HG03135 (cell line): Measurements from ENCODE around the gene SYNRG.

ENCODE experiments used
- ATAC-seq: cut with Tn5 transposase; IDR thresholded peaks from one replicate; pipeline ENCODE4 v1.9.1; 2021; ENCODE audit warnings: mild to moderate bottlenecking, moderate library complexity; ENCODE audit not compliant: unreplicated experiment

The SYNRG gene

DNA sequence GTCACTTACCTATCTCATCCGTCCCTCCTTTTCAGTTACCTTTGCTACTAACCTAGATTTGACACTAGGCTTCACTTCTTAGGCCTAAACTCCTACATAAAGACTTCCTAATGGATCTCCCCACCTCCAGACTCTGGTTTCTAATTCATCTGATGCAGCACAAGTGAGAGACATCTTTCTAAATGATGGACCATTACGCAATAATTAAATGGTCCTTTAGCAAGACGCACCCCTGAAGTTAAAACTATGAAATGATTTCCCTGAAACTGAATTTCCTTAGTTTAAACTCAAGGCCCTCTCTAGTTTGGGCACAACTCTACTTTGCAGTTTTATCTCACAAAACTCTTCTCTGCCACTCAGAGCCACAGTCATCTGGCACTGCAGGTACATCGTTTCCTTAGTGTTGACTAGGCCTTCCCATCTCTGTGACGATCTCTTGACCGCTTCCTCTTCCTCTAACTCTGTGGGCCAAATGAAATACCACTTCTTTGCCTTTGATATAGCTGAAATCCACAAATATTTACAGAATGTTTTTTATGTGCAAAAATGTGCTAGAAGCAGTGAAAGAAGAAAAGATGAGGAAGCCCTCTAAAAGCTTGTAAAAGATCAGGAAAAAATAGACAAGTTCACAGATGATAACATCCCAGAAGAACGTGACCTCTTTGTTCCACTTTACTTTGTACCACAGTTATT lies 3.3 kb downstream of the SYNRG start:
- no peak for ATAC-seq

DNA sequence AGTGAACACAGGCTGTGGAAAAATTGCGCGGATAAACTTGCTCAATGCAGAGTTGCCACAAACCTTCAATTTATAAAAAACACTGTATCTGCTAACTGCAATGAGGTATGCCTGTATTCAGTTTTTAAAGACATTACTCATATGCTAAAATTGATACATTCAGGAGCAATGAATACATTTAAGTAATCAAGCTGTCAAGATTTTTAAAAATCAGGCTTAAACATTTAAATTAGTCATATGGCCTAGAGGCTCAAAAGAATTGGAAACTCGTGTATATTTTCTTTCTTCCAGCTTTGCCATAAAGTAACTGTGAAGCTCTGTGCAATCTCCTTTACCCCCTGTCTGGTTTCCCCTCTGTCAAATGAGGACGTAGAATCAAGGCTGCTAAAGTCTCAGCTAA lies 4.1 kb downstream of the SYNRG start:
- no peak for ATAC-seq

DNA sequence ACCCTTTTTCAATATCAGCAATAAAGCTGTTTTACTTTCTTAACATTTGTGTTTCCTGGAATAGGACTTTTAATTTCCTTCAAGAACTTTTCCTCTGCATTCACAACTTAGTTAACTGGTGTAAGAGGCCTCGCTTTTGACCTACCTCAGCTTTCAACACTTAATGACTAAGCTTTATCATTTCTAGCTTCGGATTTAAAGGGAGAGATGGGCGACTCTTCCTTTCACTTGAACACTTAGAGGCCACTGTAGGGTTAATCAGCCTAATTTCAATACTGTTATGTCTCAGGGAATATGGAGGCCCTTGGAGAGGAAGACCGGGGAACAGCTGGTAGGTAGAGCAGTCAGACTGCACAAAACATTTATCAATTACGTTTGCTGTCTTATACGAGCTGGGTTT lies 4.7 kb downstream of the SYNRG start:
- ATAC-seq: no peak

DNA sequence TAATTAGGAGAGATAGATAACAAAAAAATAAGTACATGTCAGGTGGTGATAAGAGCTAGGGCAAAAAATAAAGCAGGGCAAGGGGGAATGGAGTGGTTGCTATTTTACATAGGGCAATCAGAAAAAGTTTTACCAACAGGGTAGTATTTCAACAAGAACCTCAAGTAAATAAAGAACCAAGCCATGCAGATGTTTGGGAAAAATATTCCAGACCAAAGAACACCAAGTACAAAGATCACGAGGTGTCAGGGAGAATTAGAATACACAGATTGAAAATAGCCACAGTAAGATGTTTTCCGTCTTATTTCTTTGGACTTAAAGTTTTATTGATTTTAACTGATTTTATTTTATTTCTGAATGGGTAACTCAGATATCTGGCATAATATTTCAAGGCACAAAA lies 11.1 kb downstream of the SYNRG start:
- ATAC-seq: no peak

DNA sequence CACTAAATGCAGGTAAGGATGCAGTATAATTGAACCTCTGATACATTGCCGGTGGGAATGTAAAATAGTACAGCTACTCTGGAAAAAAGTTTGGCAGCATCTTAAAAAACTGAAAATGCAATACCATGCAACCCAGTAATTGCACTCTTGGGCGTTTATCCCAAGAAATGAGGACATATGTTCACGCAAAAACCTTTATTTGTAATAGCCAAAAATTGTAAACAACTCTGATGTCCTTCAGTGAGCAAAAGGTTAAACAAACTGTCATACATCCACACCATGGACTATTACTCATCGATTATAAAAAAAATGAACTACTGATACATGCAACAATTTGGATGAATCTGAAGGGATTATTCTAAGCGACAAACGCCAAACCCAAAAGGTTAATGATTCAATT lies 16.9 kb downstream of the SYNRG start:
- no peak for ATAC-seq

DNA sequence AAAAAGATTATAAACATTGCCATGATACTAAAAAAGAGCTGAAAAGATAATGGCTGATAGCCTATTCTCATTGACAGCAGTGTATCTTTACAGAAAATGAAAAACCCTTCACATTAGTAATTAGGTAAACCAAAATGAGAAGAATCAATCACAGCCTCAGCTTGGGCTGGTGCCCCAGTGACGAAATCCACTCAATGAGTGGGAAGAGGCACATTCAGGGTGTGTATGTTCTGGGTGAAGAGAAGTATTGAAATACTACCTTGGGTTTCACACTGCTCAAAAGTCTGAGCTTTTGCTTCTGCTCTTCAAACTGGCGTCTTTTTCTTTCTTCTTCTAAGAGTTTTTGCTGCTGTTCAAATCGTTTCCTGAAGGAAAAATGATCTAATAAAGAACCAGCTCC lies 24.2 kb downstream of the SYNRG start:
- ATAC-seq: no peak

DNA sequence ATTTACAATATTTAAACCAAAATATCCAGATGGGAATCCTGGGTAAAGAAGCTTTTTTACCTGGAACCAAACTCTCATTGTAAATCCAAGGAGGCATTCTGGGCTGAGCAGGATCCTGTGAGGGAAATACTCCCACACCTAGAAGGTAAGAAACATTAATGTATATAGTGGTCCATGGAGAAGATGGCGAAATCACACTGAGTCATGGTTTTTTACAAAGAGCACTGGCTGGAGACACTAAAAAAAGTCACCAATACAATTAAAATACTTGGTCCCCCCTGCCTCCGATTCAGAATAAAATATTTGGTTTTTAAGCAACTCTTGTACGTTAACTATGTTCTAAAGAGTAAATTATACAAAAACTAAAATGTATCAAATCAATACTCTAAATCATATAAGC lies 32.9 kb downstream of the SYNRG start:
- ATAC-seq: no peak

DNA sequence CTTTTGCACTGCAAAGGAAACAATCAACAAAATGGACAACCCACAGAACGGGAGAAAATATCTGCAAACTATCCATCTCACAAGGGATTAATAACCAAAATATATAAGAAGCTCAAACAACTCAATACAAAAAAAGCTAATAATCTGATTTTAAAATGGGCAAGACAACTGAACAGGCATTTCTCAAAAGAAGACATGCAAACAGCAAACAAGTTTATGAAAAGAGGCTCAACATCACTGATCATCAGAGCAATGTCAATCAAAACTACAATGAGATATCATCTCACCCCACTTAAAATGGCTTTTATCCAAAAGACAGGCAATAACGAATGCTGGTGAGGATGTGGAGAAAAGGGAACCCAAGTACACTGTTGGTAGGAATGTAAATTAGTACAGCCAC lies 34.8 kb downstream of the SYNRG start:
- ATAC-seq: no peak

DNA sequence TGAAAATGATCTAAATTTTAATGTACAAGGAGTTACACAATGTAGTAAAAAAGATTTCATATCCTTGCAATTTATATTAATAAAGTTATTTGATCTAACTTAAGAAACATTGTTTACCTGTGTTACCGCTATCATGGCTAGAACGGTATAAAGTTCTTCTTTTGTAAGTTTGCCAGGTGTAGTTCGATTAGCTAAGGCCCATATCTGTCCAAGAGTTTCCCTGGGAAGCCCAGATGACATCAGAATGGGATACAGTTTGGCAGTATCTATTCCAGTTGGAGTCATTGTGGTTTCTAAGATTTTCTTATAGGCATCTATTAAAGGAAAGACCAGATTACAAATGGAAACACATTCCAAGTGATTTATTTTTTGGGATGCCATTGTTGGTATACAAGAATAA lies 37.5 kb downstream of the SYNRG start:
- ATAC-seq: no peak

DNA sequence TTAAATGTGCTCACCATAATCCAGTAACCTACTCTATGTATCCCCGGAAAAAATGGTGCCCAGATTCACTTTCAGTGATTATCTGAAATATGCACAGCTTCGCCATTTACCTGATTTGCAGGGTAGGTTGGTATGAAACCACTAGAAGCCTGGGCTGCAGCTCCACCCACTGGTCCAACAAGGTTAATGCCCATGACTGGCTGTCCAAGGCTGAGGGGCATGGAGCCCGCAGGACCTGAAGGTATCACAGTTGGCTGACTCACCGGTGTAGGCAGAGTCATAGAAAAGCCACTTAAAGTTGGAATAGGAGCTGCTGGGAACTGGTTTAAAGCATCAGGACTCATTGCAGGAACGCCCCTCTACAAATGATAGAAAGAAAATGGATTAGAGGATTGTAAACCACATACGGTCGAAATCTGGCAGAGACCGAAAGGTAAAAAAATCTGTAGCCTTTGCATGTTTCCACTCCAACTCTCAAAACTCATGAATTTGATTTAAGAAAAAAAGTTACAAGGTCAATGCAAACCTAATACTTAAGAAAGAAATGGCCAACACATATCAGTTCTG lies 38.6 kb downstream of the SYNRG start:
- no peak for ATAC-seq

DNA sequence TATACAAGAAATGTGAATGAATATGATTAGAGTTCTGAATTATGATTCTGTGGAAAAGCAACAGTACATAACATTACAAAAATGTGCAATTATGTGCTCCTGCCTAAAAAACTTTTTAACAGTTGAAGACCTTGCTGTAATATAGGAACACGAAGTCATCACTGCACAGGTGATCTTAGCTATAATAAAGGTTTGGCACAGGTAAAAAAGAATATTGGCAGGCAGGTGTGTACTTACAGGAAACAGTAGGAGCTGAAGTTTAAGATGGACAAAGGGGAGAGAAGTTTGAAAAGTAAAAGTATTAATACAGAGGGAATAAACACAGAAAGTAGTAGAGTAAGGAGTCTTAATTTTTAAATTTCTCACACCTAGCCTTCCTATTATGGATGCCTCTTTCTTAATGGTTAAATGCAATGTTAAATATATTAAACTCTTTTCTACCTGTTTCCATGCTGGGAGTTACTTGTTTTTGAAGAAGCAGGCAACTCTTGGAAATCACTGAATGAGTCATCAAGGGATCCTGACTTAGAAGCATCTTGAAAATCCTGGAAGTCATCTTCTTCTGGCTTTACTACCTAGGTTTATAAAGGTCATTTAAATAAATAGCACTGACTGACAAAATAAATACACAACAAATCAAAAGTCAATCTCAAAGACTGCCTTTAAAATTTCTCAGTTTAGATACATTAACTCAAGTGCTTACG lies 40.7 kb downstream of the SYNRG start:
- ATAC-seq: no peak

DNA sequence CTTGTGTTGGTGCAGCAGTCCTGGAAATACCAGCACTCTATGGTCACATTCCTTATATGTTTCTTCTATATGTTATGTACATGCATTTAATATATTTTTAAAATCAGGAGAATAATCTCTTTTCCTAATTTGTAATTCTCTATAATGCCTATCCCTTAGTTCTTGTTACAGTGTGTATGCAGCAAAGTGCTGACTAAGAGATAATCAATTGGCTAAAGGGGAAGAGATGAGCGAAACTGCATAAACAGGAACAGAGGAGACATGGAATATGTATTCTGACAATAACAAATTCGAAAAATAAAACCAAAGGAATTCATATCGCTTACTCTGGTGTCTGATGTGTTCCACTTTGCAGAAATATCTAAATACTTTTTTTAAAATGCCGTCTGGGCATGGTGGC lies 41.7 kb downstream of the SYNRG start:
- no peak for ATAC-seq

DNA sequence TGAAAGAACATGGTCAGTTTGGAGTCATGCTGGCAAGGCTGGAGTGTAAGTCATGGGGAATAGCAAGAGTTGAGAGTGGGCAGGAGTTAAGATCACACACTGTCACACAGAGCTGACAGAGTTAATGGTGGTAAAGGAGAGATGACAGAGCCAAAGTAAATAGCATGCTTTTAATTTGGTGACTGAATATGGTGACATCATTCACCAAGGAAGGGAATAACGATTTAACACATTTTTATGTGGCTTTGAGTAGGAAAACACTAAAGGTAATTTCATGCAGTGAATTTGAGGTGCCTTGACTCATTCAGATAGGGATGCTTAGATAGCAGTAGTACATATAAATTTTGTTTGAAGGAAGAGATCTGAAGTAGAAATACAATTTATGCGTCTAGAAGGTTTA lies 42.1 kb downstream of the SYNRG start:
- ATAC-seq: no peak

DNA sequence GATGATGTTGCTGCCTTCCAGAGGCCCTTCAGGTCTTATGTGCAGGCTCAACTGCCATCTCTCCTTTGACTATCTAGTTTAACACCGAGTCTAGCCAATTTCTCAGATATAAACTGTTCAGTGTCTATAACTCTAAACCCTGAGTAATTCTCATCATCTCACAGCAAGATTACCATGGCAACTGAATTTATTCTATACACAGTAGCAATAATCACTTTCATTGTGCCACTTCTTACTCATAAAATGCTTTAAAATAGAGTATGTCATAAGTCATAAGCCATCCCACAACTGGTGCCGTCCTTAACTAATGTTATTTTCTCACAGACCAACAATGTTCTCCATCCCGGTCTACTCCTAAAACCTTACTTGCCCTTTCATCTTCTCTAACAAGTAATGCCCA lies 45.0 kb downstream of the SYNRG start:
- ATAC-seq: no peak

DNA sequence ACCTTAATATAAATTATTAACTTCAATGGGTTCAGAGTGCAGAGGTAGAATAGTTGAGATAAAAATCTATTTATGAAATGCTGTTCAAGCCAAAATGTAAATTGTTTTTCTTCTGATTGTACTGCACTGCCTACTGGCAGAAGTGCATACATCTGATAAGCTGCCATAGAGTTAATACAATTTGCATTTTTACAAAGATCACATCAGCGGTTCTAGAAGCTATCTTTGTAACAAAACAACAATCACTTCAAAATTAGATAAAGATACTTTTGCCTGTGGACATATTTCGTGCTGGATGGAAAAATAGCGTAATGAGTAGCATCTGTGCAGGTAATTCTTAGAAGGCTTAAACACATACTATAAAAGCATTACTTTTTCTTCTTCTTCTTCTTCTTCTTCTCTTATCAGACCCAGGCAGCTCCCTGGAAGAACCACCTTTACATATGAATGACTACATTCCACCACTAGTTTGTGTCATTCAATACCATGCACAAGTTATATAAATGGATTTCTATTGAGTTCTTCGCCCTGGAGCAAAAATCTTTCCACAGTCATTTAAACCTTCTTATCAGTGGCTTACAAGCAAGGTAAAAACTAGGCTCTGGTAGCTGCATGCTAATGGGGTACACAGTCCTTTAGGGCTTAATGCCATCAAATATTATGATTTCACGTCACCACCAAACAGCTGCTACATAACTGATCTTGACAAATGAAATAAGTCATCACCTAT lies 47.0 kb downstream of the SYNRG start:
- no peak for ATAC-seq

DNA sequence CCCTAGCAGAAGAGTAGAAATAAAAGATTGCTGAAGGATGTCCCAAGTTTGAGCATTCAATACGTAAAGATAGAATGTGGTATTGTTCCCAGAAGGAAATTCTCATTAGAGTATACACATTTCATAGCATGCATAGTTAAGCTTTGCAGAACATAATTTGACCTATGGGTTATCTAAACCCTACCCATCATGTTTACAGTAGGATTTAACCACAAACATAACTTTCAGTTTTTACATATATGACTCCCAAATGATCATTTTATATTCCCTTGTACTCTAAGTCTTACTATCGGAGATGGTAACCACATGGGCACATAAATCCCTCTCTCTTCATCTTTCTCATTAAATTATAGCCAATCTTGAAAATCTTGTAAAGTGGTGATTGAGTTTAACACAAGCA lies 50.9 kb downstream of the SYNRG start:
- no peak for ATAC-seq

DNA sequence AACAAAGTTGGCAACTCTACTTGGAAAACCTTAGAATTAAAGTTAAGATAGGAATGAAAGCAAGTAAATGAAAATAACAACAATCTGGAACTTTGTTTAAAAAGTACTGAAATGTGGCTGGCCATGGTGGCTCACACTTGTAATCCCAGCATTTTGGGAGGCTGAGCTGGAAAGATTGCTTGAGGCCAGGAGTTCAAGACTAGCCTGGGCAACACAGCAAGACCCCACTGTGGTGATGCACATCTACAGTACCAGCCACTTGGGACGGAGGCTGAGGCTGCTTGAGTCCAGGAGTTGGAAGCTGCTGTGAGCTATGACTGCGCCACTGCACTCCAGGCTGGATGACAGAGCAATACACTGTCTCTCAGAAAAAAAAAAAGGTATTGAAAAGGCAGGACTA lies 51.7 kb downstream of the SYNRG start:
- ATAC-seq: no peak

DNA sequence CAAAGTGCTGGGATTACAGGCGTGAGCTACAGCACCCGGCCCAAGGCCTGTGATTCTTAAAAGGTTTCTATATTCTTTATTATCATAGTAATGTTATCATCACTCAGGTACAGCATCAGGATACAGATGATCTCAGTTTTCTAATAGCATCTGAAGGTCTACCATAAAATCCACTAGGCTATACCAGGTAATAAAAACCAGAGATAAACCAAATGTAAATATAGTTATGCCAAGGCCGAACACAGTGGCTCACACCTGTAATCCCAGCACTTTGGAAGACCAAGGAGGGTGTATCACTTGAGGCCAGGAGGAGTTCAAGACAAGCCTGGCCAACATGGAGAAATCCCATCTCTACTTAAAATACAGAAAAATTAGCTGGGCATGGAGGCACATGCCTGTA lies 53.8 kb downstream of the SYNRG start:
- ATAC-seq: no peak

DNA sequence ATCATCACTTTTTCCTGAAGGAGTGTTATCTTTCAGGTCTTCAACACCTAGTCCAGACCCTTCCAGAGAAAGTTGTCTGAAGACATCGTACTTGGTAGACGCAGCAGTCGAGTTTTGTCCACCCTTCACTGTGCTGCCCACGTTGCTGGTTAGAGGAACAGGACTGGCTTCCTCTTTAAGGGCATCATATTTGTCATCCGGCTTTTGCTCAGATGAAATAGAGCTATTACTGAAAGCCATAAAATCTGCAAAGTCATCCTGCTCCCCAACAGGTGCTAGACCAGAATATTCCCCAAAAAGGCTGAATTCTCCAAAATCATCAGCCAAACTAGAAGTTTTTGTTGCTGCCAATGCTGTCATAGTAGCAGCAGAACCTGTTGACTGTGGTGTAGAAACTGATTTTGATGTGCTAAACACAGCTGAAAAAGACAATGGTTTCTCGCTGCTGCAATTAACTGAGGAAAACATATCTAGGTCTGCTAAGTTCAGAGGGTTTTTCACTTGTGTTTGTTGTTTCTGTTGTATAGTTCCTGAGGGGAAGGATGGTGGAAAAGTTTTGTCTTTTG lies 55.7 kb downstream of the SYNRG start:
- ATAC-seq: no peak

DNA sequence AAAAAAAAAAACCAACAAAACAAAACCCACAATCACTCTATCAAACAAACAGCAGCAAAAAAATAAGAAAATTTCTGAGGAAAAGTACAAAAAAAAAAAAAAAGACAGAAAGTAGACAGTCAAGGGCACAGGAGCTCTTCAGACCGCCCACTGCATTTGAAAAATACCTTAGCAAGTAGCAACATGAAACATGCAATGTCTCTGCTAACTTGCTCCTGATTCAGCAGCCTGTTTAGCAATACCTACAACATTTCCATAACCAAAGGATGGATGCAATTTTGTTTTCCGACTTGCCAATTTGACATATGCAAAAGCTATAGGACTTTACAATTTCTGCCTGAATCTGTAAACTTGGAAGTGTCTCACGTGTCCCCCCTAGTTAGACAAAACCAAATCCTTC lies 57.4 kb downstream of the SYNRG start:
- ATAC-seq: no peak

DNA sequence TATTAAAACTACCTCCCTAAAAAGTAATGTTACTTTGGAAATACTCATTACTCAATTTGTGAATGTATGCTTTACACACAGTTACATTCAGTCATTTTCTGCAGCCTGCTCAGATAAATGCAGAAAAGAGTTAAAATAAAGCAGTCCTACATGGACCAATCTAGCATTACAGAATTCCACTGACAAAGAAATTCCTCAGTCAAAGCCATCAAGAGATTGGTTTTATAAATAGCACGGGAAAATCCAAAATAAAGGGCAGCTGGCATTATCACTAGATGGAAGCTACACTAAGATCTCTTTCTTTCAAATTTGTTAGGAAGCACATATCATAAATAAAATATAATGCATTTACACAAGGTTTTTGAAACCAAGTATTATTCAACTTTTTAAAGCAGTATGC lies 61.2 kb downstream of the SYNRG start:
- no peak for ATAC-seq

DNA sequence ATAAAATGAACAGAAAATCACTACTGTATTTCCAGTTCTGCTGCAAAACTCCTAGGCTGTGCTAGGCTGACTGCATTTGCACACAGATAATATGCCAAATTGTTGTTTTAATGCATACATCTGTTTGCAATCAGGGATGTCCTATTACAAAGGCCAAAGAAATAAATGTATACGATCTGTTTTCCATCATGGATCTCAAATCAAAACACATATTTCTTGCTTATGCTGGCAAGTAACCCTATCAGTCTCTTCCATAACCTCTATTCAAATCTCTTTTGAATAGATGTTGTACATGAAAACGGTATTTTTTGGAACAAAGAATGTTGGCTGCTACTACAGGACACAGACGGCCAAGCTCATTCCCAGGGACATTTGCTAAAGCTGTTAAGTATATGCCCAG lies 62.9 kb downstream of the SYNRG start:
- no peak for ATAC-seq
